OCI-LY3 (cell line): ENCODE results near the gene JUN.

ENCODE experiments used
- H2AFZ ChIP-seq: fragments of 200-600, 300-600 bp; shearing (Covaris generic); 2 replicates; pipeline ENCODE4 v1.6.0; 2014; ENCODE audit warnings: antibody characterized with exemption, low read depth, low read length
- H3K27ac ChIP-seq: fragments of 200-600, 300-600 bp; sonication (generic); 2 replicates; pipeline ENCODE4 v1.5.1; 2014; ENCODE audit warnings: mild to moderate bottlenecking, low read length, moderate library complexity, mixed read lengths
- H3K27me3 ChIP-seq: fragments of 200-600, 300-600 bp; sonication (generic); 2 replicates; pipeline ENCODE4 v1.6.1; 2014; ENCODE audit warnings: low read depth, low read length, mixed read lengths
- H3K36me3 ChIP-seq: fragments of 200-600, 300-600 bp; sonication (generic); replicated peaks from 2 replicates; pipeline ENCODE3; 2014; ENCODE audit warnings: low read depth, low read length, mixed read lengths
- H3K4me1 ChIP-seq: fragments of 300-600, 200-600 bp; sonication (generic); 2 replicates; pipeline ENCODE4 v1.6.1; 2014; ENCODE audit warnings: low read length, mixed read lengths
- H3K4me2 ChIP-seq: fragments of 200-600, 300-600 bp; sonication (generic); 2 replicates; pipeline ENCODE4 v1.6.1; 2014; ENCODE audit warnings: low read length, mixed read lengths
- H3K4me3 ChIP-seq: fragments of 300-600, 200-600 bp; sonication (generic); 2 replicates; pipeline ENCODE4 v1.5.1; 2014; ENCODE audit warnings: antibody characterized with exemption, mild to moderate bottlenecking, low read length, moderate library complexity
- H3K79me2 ChIP-seq: fragments of 300-600, 200-600 bp; shearing (Covaris generic); 2 replicates; pipeline ENCODE4 v1.6.1; 2014; ENCODE audit warnings: mild to moderate bottlenecking, low read length, mixed read lengths
- H3K9ac ChIP-seq: fragments of 300-600, 200-600 bp; shearing (Covaris generic); 2 replicates; pipeline ENCODE4 v1.6.0; 2014; ENCODE audit warnings: mild to moderate bottlenecking, low read length, moderate library complexity
- H3K9me3 ChIP-seq: fragments of 200-600, 300-600 bp; shearing (Covaris generic); 2 replicates; pipeline ENCODE4 v1.6.1; 2014; ENCODE audit warnings: low read length, mixed read lengths; ENCODE audit not compliant: insufficient read depth
- H4K20me1 ChIP-seq: fragments of 200-600, 300-600 bp; sonication (generic); 2 replicates; pipeline ENCODE4 v1.6.1; 2016; ENCODE audit warnings: low read length, mixed read lengths; ENCODE audit not compliant: insufficient read depth
- CTCF ChIP-seq: fragments of 200-600, 300-600 bp; sonication (generic); IDR thresholded peaks from 2 replicates; pipeline ENCODE4 v1.5.1; 2014; ENCODE audit warnings: antibody characterized with exemption, low read length, low read depth
- EZH2phosphoT487 ChIP-seq: fragments of 200-600 bp; shearing (Covaris generic); IDR thresholded peaks from 2 replicates; pipeline ENCODE4 v1.6.1; 2018; ENCODE audit warnings: antibody characterized with exemption, mixed run types, low read depth

Gene JUN

DNA sequence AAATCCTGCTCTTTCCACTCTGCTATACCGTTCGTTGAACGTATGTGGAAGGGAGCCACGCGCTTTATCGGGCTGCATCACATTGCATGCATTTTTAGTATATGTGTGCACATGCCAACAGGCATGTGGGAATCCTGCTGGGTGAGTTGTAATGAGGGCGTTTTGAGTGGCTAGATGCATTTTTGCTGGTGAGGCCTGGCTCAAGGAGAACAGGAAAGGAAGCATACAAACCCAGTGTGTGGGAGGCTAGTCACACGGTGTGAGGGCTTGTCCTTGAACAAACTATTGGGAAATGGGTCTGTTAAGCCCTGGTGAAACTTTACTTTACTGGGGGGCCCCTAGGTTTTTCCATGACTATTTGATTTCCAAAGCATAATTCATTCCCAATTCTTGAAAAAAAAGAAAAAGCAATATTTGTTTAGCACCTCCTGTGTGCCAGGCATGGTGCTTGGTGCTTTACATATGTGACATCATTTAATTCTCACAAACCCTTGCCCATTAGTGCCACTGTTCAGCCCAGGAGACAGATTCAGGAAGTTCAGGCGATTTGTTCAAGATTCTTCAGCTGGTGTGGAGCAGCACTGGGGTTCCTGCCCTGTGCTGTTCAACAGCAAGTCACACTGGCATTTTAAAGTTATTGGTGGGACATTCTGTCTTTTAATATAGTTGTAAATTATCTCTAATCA, 25.6 kb upstream of the JUN start:
- Histone ChIP-seq H3K27me3 (no peaks in the 10 kb centered on the region), H3K9ac (no peak overlapping the region), H3K27ac (no peak overlapping the region), H3K9me3 (no peaks in the 10 kb centered on the region), H3K4me2 (no peak overlapping the region), H3K4me3 (no peak overlapping the region), H4K20me1 (no peaks in the 10 kb centered on the region), H3K36me3 (no peaks in the 10 kb centered on the region), H3K79me2 (no peaks in the 10 kb centered on the region), H3K4me1 (peaks cover 13% of the 10 kb centered on the region), H2AFZ (no peak overlapping the region)
- no peak for TF ChIP-seq CTCF
- TF ChIP-seq EZH2phosphoT487, result no peak

DNA sequence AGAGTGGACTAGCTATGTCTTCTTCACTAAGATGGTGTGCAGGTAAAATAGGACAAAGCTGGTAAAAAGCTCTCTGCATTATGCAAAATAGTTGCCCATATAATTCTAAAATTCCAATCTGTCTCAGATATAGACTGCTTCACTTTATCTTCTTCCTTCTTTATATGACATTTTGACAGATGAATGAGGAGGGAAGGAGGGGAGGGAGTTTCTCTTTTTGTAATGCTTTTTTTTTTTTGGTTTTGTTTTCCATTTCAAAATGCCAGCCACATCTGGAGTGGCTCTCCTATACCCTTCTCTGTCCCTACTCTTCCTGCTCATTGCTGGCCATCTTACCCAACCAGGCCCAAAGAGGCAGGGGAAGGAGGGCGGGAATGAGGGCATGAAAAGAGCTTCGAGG, 24.2 kb upstream of the JUN start:
- H3K27me3 ChIP-seq, result no peaks in the 10 kb centered on the region
- no peak overlapping the region for H3K27ac ChIP-seq
- no peak overlapping the region for H2AFZ ChIP-seq
- H3K9me3 ChIP-seq, result no peaks in the 10 kb centered on the region
- no peaks in the 10 kb centered on the region for H3K79me2 ChIP-seq
- H3K4me2 ChIP-seq, result no peak overlapping the region
- TF ChIP-seq CTCF (no peak), EZH2phosphoT487 (no peak)
- no peaks in the 10 kb centered on the region for H4K20me1 ChIP-seq
- no peak overlapping the region for H3K4me3 ChIP-seq
- H3K4me1 ChIP-seq, result peaks cover 4% of the 10 kb centered on the region
- no peaks in the 10 kb centered on the region for H3K36me3 ChIP-seq
- H3K9ac ChIP-seq, result no peak overlapping the region

DNA sequence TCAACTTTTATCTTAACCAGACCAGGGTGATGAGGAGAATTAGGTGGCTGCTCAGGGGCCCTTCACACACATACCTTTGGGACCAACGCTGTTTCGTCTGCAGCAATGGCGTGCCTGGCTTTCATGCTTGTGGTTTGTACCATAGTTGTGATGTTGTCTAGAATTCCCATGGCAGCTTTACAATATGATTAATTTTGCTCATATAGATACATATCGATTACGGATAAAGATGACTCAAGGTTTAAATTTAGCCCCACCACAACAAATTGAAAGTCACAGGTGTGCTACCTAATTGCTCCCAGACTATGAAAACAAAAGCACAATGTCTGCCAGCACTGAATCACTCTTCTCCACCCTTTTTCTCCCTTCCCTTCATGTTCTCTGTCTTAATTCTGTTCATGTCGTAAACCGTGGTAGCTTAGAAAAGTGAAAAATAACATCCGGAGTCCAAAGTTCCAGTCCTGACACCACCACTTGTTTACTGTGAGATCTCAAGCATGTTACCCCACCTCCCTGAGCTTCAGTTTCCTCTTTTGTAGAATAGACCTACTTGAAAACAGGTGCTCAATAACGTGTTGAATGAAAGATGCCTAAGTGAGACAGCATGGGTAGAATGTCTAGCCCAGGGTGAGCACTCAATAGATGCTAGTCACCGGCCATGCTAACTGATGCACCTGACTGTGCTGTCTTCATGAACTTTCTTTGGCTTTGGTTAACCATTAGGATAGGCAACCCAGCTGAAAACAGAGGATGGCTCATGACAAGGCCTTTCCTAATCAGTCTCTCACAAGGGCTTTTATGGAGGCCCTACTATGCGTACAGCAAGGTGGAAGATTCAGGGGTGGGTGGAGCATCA, 22.1 kb upstream of the JUN start:
- Histone ChIP-seq H3K9me3 (no peaks in the 10 kb centered on the region), H3K9ac (no peak overlapping the region)
- no peak for TF ChIP-seq CTCF
- TF ChIP-seq EZH2phosphoT487, result no peak

DNA sequence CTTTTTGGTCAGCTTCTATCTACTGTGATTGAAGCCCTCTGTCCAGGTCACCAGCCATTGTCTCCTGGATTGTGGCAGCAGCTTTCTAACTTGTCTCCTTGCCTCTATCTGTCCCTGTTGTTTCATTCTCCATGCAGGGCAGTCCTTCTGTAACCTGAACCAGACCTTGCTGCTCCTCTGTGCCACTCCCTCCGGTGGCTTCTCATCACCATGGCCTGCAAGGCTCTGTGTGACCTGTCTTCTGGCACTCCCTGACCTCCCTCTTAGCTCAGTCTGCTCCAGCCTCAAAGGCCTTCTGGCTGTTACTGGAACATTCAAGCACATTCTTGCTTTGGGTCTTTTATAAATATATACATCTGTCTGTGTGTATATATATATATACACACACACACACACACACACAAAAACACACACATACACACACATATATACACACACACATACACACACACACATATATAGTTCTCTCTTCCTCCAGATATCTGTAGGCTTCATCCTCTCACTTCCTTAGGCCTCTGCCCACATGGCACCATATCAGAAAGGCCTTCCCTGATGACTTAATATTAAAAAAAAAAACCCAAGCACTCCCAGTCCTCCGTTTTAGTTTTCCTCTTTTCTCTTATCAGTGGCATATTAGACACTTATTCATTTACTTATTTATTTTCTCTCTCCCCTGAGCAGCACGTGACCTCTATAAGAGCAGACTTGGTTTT, 21.2 kb upstream of the JUN start:
- no peaks in the 10 kb centered on the region for H3K9me3 ChIP-seq
- no peak overlapping the region for H3K4me3 ChIP-seq
- H3K4me1 ChIP-seq, result no peaks in the 10 kb centered on the region
- H4K20me1 ChIP-seq, result no peaks in the 10 kb centered on the region
- no peak overlapping the region for H2AFZ ChIP-seq
- H3K27me3 ChIP-seq, result no peaks in the 10 kb centered on the region
- no peaks in the 10 kb centered on the region for H3K36me3 ChIP-seq
- no peak overlapping the region for H3K4me2 ChIP-seq
- H3K9ac ChIP-seq, result no peak overlapping the region
- H3K27ac ChIP-seq, result no peak overlapping the region
- no peaks in the 10 kb centered on the region for H3K79me2 ChIP-seq
- TF ChIP-seq EZH2phosphoT487 (no peak), CTCF (no peak)

More for the DNA sequence above, 22.1 kb upstream of the JUN start:
- no peak overlapping the region for H3K4me3 ChIP-seq
- H3K4me1 ChIP-seq, result no peaks in the 10 kb centered on the region
- no peaks in the 10 kb centered on the region for H3K27me3 ChIP-seq
- H3K79me2 ChIP-seq, result no peaks in the 10 kb centered on the region
- no peak overlapping the region for H3K27ac ChIP-seq
- H3K4me2 ChIP-seq, result no peak overlapping the region
- H2AFZ ChIP-seq, result no peak overlapping the region
- no peaks in the 10 kb centered on the region for H4K20me1 ChIP-seq
- no peaks in the 10 kb centered on the region for H3K36me3 ChIP-seq
